Loucy (cell line): ENCODE measurements around the gene ZFAND2B.

Source experiments
- H2AFZ ChIP-seq: fragments of 200-600 bp; sonication (generic); 2 replicates; pipeline ENCODE4 v1.6.0; 2016; ENCODE audit warnings: antibody characterized with exemption, mild to moderate bottlenecking, low read length, moderate library complexity
- H3F3A ChIP-seq: fragments of 200-600 bp; 2 replicates; pipeline ENCODE4 v1.6.0; 2016; ENCODE audit warnings: antibody characterized with exemption, low read depth, mild to moderate bottlenecking
- H3K27me3 ChIP-seq: fragments of 200-600 bp; sonication (generic); 2 replicates; pipeline ENCODE4 v1.6.1; 2014; ENCODE audit warnings: low read length, mild to moderate bottlenecking; ENCODE audit not compliant: insufficient read depth, poor library complexity, severe bottlenecking
- H3K36me3 ChIP-seq: fragments of 200-600 bp; sonication (generic); 2 replicates; pipeline ENCODE4 v1.6.1; 2016; ENCODE audit warnings: low read length; ENCODE audit not compliant: insufficient read depth
- H3K4me1 ChIP-seq: fragments of 200-600 bp; sonication (generic); 2 replicates; pipeline ENCODE4 v1.5.1; 2014; ENCODE audit warnings: low read length, mild to moderate bottlenecking; ENCODE audit not compliant: insufficient read depth, poor library complexity, severe bottlenecking
- H3K4me2 ChIP-seq: fragments of 200-600 bp; sonication (generic); 2 replicates; pipeline ENCODE4 v1.6.0; 2014; ENCODE audit warnings: antibody characterized with exemption, low read length, low read depth, mild to moderate bottlenecking; ENCODE audit not compliant: poor library complexity, severe bottlenecking
- H3K4me3 ChIP-seq: fragments of 200-600 bp; sonication (generic); 2 replicates; pipeline ENCODE4 v1.5.1; 2014; ENCODE audit warnings: low read length, mild to moderate bottlenecking, mixed read lengths; ENCODE audit not compliant: poor library complexity, severe bottlenecking
- H3K79me2 ChIP-seq: fragments of 200-600 bp; sonication (generic); 2 replicates; pipeline ENCODE4 v1.6.1; 2014; ENCODE audit warnings: low read length; ENCODE audit not compliant: insufficient read depth
- H3K9ac ChIP-seq: fragments of 200-600 bp; sonication (generic); 2 replicates; pipeline ENCODE4 v1.6.0; 2014; ENCODE audit warnings: mild to moderate bottlenecking, low read depth, low read length, moderate library complexity; ENCODE audit not compliant: poor library complexity, severe bottlenecking
- H3K9me2 ChIP-seq: fragments of 200-600 bp; sonication (generic); replicated peaks from 2 replicates; pipeline ENCODE4 v1.6.1; 2016; ENCODE audit warnings: low read depth, low read length, mixed read lengths
- H3K9me3 ChIP-seq: fragments of 200-600 bp; sonication (generic); 2 replicates; pipeline ENCODE4 v1.6.1; 2014; ENCODE audit warnings: mild to moderate bottlenecking, antibody characterized with exemption, low read length, low read depth; ENCODE audit not compliant: insufficient read depth
- H4K20me1 ChIP-seq: fragments of 200-600 bp; sonication (generic); 2 replicates; pipeline ENCODE4 v1.6.0; 2014; ENCODE audit warnings: antibody characterized with exemption, low read length, mild to moderate bottlenecking; ENCODE audit not compliant: insufficient read depth, poor library complexity, severe bottlenecking
- CTCF ChIP-seq: fragments of 200-600 bp; sonication (generic); conservative IDR thresholded peaks from 2 replicates; pipeline ENCODE4 v1.5.1; 2014; ENCODE audit warnings: mild to moderate bottlenecking, antibody characterized with exemption, low read length
- EZH2phosphoT487 ChIP-seq: fragments of 200-600 bp; IDR thresholded peaks from 2 replicates; pipeline ENCODE4 v1.6.1; 2018; ENCODE audit warnings: antibody characterized with exemption, mild to moderate bottlenecking, moderate library complexity, borderline replicate concordance

Gene ZFAND2B

GRCh38 chr2:219207134-219207883 lies 727 bp downstream of the ZFAND2B start:
- peak overlapping the region; percentile 93 for H2AFZ ChIP-seq
- peaks cover 4% of the 10 kb centered on the region for H4K20me1 ChIP-seq
- peak overlapping the region; percentile 87 for H3K9ac ChIP-seq
- no peaks in the 10 kb centered on the region for H3K36me3 ChIP-seq
- no peaks in the 10 kb centered on the region for H3K27me3 ChIP-seq
- H3K9me2 ChIP-seq: no peaks in the 10 kb centered on the region
- peak overlapping the region; percentile 90 for H3K4me3 ChIP-seq
- TF ChIP-seq EZH2phosphoT487 (no peak), CTCF (no peak)
- H3K4me1 ChIP-seq: peaks cover 18% of the 10 kb centered on the region
- peak overlapping the region; percentile 100 for H3K4me2 ChIP-seq
- peaks cover 4% of the 10 kb centered on the region; the same call in 1 of the 2 replicates for H3K9me3 ChIP-seq
- H3K79me2 ChIP-seq: peaks cover 9% of the 10 kb centered on the region; the same call in 1 of the 2 replicates
- 0 out of 2 replicates have a peak, but pooled peaks cover 5% of the 10 kb centered on the region for H3F3A ChIP-seq

GRCh38 chr2:219207884-219208740 lies 1.5 kb downstream of the ZFAND2B start:
- peaks cover 18% of the 10 kb centered on the region for H3K4me1 ChIP-seq
- peaks cover 9% of the 10 kb centered on the region; the same call in 1 of the 2 replicates for H3K79me2 ChIP-seq
- H3K4me2 ChIP-seq: peak overlapping the region; percentile 100
- no peaks in the 10 kb centered on the region for H3K27me3 ChIP-seq
- peak overlapping the region; percentile 87 for H3K9ac ChIP-seq
- H3K4me3 ChIP-seq: peak overlapping the region; percentile 90
- no peaks in the 10 kb centered on the region for H3K36me3 ChIP-seq
- TF ChIP-seq EZH2phosphoT487 (no peak), CTCF (no peak)
- no peak overlapping the region for H2AFZ ChIP-seq
- peaks cover 4% of the 10 kb centered on the region for H4K20me1 ChIP-seq
- H3K9me2 ChIP-seq: no peaks in the 10 kb centered on the region
- peaks cover 4% of the 10 kb centered on the region; the same call in 1 of the 2 replicates for H3K9me3 ChIP-seq
- H3F3A ChIP-seq: 0 out of 2 replicates have a peak, but pooled peaks cover 5% of the 10 kb centered on the region

GRCh38 chr2:219209236-219210195 lies 2.9 kb downstream of the ZFAND2B start:
- peaks cover 18% of the 10 kb centered on the region for H3K4me1 ChIP-seq
- no peak overlapping the region for H2AFZ ChIP-seq
- H3K9me2 ChIP-seq: no peaks in the 10 kb centered on the region
- peaks cover 4% of the 10 kb centered on the region for H4K20me1 ChIP-seq
- H3K27me3 ChIP-seq: no peaks in the 10 kb centered on the region
- no peak overlapping the region for H3K4me2 ChIP-seq
- H3K9ac ChIP-seq: peak overlapping the region; percentile 27
- H3F3A ChIP-seq: 0 out of 2 replicates have a peak, but pooled peaks cover 5% of the 10 kb centered on the region
- no peak overlapping the region for H3K4me3 ChIP-seq
- no peaks in the 10 kb centered on the region for H3K36me3 ChIP-seq
- peaks cover 2% of the 10 kb centered on the region; the same call in 1 of the 2 replicates for H3K9me3 ChIP-seq
- peaks cover 9% of the 10 kb centered on the region; the same call in 1 of the 2 replicates for H3K79me2 ChIP-seq
- TF ChIP-seq EZH2phosphoT487: no peak
- no peak for TF ChIP-seq CTCF
